ENCODE data around the gene ARL8B.

ARL8B gene

GRCh38 chr3:5220667-5221431 is 98.8 kb downstream of the ARL8B start:
- ATAC-seq: no peak

GRCh38 chr3:5221701-5222100 is 99.6 kb downstream of the ARL8B start:
- no peak for ATAC-seq
- no peak for TF ChIP-seq GLIS3 (CRISPR knock-in tag; IDR thresholded peaks at IDR 0.05)
- no peak for TF ChIP-seq ISL1 (CRISPR knock-in tag; IDR thresholded peaks at IDR 0.05)
- no peak for TF ChIP-seq PPARA (CRISPR knock-in tag; IDR thresholded peaks at IDR 0.05; ENCODE audit: borderline replicate concordance)
- no peak for TF ChIP-seq POU6F1 (CRISPR knock-in tag; IDR thresholded peaks at IDR 0.05; ENCODE audit: borderline replicate concordance, low read depth)
- TF ChIP-seq TCF4 (CRISPR knock-in tag; IDR thresholded peaks at IDR 0.05; ENCODE audit: borderline replicate concordance): no peak
- TF ChIP-seq TSHZ2 (CRISPR knock-in tag; IDR thresholded peaks at IDR 0.05): no peak
- no peak for TF ChIP-seq SNAI2 (CRISPR knock-in tag; IDR thresholded peaks at IDR 0.05)
- no peak for TF ChIP-seq CREB5 (CRISPR knock-in tag; IDR thresholded peaks at IDR 0.05; ENCODE audit: low read depth)
- TF ChIP-seq RARB (CRISPR knock-in tag; IDR thresholded peaks at IDR 0.05): no peak

More at GRCh38 chr3:5220667-5221431, 98.8 kb downstream of the ARL8B start:
- TF ChIP-seq ZFP30 (CRISPR knock-in tag; IDR thresholded peaks at IDR 0.05) (no peak), ZNF70 (CRISPR knock-in tag; IDR thresholded peaks at IDR 0.05) (no peak), SNAI2 (CRISPR knock-in tag; IDR thresholded peaks at IDR 0.05) (no peak)

GRCh38 chr3:5222283-5223005 is 100.4 kb downstream of the ARL8B start:
- TF ChIP-seq ESRRG (CRISPR knock-in tag; IDR thresholded peaks at IDR 0.05) (no peak), CSDC2 (CRISPR knock-in tag; IDR thresholded peaks at IDR 0.05) (no peak), GLIS3 (CRISPR knock-in tag; IDR thresholded peaks at IDR 0.05) (no peak), ZNF70 (CRISPR knock-in tag; IDR thresholded peaks at IDR 0.05) (no peak), POU6F1 (CRISPR knock-in tag; IDR thresholded peaks at IDR 0.05; ENCODE audit: borderline replicate concordance, low read depth) (no peak), ZFP3 (CRISPR knock-in tag; IDR thresholded peaks at IDR 0.05) (no peak), TSHZ2 (CRISPR knock-in tag; IDR thresholded peaks at IDR 0.05) (no peak), ZFP30 (CRISPR knock-in tag; IDR thresholded peaks at IDR 0.05) (no peak), ZNF8 (CRISPR knock-in tag; IDR thresholded peaks at IDR 0.05) (no peak), CSRNP3 (CRISPR knock-in tag; IDR thresholded peaks at IDR 0.05) (no peak), ZNF565 (CRISPR knock-in tag; conservative IDR thresholded peaks at IDR 0.05; ENCODE audit: low read depth) (no peak), BACH2 (CRISPR knock-in tag; IDR thresholded peaks at IDR 0.05; ENCODE audit: borderline replicate concordance) (no peak), ISL1 (CRISPR knock-in tag; IDR thresholded peaks at IDR 0.05) (no peak), ZC3H10 (CRISPR knock-in tag; IDR thresholded peaks at IDR 0.05) (no peak), TCF4 (CRISPR knock-in tag; IDR thresholded peaks at IDR 0.05; ENCODE audit: borderline replicate concordance) (no peak), TOX (CRISPR knock-in tag; IDR thresholded peaks at IDR 0.05; ENCODE audit: borderline replicate concordance) (no peak), SNAI2 (CRISPR knock-in tag; IDR thresholded peaks at IDR 0.05) (no peak)
- no peak for ATAC-seq
